GM21515 (cell line): ENCODE data around the gene PFDN5.

Experiments
- ATAC-seq: cut with Tn5 transposase; IDR thresholded peaks from one replicate; pipeline ENCODE4 v1.9.1; 2021; ENCODE audit not compliant: unreplicated experiment

Gene PFDN5

DNA sequence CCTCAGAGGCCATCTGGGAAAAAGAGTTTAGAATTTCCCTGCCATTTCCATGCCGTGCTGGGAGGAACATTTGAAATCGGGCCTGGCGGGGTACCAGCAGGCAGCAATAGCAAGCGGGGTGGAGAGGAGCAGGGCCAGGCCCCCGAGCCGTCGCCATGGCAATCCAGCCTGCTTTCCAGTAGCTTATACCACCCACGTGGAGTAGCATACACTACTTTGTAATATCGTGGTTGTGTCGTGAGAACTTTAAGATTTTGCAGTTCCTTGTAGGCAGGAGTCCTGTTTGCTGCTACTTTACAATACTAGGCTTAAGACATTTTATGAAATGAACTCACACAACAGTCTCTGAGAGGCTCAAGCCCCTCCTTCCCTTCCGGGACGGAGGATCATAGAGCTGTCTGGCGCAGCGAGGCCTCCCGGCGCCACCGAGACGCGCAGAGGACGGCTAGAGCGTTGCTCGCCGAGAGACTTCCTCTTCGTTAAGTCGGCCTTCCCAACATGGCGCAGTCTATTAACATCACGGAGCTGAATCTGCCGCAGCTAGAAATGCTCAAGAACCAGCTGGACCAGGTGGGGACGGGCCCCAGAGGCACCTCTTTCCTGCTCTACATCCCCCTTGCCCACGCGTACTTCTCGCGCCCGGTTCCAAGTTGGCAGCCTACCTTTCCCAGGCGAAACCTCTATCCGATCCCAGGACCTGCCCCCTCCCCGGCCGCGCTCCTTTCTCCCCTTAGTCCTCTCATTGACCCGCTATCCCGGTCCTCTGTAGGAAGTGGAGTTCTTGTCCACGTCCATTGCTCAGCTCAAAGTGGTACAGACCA is at the start of gene PFDN5:
TSS of gene PFDN5 (plus strand) at position 473 of the 821 bp plus-strand sequence. CDS start at position 499, 26 bp downstream.
- peak; percentile 84 for ATAC-seq

DNA sequence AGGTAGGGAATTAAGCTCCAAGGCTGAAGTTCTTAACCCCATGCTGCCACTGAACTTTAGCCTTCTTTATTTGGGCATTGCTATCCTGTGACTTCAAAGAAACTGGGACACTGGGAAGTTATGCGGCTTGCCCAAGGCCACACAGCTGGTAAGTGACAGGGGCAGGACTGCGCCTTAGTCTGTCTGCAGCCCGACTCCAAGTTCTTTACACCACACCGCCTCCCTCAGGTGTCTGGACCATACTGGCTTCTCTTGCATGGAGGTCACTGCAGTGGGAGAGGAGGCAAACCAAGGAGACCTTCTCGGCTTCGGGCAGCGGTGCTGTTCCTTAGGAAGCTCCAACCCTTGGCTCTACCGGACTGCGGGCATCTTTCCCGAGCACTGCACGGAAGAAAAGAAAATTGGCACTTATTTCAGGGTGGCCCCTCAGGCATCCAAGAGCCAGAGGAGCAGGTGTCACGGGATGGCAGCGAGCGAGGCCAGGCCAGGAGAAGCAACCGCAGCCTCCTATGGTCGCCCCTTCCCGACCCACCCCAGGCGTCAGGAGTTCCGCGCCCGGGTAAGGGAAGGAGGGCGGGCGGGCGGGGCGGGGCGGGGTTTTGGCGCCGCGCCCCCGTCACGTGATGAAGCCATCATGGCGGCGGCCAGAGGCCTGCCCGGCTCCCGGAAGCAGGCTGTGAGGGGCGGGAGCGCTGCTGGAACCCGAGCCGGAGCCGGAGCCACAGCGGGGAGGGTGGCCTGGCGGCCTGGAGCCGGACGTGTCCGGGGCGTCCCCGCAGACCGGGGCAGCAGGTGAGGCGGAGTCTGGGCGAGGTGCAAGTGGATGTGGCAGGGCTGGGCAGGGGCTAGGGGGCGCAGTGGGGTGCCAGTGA is 43.6 kb upstream of the PFDN5 start:
- ATAC-seq, result peak; percentile 67

DNA sequence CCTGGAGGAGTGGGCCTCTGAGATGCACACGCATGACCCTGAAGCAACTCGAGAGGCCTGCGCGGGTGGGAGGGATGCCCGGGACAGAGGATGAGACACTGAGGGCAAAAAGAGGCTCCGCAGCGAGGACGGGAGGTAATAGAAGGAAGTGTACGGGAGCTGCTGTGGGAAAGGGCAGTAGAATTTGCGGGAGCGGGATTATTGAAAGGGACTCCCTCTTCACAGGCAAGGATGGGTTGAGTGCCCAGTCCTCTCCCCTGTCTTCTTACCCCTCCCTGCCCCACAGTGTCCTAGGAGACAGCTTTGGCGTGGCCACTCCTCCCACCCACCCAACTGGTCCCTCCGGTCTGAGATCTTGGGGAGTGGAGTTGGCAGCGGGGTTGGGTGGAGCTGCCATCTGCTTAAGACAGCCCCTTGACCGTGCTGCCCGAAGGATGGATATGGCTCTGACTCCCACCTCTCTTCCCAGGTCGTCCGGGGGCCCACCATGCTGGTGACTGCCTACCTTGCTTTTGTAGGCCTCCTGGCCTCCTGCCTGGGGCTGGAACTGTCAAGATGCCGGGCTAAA is 42.9 kb upstream of the PFDN5 start:
- ATAC-seq, result no peak

DNA sequence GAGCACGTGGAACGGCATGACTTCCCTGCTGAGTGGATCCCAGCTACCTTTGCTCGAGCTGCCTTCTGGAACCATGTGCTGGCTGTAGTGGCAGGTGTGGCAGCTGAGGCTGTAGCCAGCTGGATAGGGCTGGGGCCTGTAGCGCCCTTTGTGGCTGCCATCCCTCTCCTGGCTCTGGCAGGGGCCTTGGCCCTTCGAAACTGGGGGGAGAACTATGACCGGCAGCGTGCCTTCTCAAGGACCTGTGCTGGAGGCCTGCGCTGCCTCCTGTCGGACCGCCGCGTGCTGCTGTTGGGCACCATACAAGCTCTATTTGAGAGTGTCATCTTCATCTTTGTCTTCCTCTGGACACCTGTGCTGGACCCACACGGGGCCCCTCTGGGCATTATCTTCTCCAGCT is 42.0 kb upstream of the PFDN5 start:
- ATAC-seq, result no peak

DNA sequence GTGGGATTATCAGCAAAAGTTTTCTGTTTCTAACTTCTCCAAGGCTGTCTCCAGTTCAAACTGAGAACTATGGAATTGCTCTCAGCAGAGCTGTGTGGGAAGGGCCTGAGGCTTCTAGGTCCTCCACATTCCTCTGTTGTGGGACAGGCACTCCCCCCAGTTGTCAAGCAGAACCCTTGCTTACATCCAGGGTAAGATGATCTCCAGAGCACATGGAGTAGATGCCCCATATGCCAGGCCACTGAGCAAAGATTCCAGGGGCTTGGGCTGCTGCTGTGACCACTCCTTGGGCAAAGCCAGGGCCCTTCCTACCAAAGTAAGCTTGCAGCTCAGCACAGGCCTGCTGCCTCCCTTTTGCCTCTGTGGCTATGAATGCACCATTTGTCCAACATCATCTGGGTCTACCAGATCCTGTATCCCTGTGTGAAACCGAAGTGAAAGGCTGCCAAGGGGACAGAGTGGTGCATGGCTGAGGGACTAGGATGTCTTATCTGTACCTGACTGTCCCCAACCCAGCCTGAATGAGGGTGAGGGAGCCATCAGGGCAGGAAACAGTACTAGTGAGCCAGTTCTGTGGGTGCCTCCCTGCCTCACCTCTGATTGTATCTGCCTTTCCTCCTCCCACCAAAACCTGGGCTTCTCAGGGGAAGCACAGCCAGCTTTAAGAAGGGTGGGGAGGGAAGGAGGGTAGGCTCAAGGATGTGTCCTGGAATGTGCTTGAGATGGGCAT is 40.4 kb upstream of the PFDN5 start:
- no peak for ATAC-seq

DNA sequence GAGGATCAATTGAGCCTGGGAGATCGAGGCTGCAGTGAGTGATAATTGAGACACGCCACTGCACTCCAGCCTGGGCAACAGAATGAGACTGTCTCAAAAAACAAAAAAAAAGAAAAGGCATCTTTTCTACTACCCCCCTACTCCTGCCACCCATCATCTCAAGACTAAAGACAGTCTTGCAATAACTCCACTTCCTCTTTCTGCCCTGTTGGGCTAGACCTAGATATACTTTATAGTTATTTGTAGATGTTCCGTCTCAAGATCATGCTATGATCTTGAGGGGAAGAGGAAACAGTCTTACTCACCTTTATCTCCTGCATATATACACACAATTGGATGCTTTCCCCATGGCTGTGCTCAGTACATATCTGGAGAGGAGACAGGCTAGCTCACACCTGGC is 39.3 kb upstream of the PFDN5 start:
- no peak for ATAC-seq

DNA sequence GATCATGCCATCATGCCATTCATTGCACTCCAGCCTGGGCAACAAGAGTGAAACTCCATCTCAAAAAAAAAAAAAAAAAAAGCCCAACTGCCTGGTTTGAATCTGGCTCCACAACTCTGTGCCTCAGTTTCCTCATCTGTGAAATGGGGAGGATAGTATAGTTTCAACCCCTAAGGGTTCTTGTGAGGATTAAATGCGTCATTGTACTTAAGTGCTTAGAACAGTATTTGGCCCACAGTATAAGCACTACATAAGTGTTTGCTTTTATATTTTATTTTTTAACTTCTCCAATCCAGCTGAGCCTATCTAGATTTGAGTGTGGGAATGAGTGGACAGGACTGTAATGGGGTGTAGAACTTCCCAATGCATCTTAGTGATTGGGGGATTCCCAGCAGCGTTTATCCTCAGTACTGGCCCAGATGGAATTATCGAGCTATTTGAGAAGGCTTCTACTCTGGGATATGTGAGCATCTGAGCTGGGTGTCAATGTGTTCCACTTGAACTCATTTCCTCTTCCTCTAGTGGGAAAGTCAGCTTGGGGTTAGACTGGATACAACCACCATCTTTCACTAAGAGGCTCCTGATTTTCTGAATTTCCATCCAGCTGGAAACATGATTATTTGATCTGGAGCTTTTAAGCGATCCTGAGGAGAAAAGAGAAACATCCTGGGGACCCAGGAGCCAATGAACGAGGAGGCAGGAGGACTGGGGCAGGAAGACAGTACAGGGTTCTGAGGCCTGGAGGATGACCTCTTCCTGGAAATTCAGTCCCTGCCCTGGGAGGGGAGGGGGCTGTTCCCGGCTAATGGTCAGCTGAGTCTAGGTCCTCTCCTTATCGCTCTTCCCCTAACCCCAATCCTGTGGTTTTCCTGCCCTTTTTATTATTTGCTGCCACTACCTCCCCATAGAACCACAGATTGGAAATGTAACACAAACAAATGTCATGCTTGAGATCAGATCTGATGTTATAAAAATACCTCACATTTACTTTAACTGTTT is 36.5 kb upstream of the PFDN5 start:
- ATAC-seq, result no peak

DNA sequence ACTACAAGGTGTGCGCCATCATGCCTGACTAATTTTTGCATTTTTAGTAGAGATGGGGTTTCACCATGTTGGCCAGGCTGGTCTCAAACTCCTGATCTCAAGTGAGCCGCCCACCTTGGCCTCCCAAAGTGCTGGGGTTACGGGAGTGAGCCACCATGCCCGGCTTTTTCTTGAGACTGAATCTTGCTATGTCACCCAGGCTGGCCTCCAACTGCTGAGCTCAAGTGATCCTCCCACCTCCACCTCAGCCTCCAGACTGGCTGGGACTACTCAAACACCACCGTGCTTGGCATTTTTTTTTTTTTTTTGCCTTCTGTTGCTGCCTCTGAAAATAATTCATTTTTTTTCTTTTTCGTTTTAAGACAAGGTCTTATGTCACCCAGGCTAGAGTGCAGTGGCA is 35.5 kb upstream of the PFDN5 start:
- no peak for ATAC-seq

DNA sequence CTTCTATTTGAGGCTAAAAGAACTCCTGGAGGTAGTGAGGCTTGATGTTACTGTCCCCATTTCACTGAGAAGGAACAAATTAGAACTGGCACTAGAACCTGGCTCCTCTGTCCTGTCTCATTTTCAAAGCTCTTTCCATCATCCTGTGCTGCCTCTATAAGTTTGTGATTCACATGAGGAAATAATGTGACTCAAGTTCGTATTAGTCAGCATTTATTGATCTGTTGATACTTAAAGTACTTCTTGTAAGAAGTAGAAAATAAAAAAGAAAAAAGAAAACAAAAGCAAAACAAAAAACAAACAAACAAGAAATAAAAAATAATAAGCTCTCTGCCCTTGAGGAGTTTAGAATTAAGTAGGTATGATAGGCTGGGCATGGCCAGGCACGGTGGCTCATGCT is 29.6 kb upstream of the PFDN5 start:
- ATAC-seq, result no peak

DNA sequence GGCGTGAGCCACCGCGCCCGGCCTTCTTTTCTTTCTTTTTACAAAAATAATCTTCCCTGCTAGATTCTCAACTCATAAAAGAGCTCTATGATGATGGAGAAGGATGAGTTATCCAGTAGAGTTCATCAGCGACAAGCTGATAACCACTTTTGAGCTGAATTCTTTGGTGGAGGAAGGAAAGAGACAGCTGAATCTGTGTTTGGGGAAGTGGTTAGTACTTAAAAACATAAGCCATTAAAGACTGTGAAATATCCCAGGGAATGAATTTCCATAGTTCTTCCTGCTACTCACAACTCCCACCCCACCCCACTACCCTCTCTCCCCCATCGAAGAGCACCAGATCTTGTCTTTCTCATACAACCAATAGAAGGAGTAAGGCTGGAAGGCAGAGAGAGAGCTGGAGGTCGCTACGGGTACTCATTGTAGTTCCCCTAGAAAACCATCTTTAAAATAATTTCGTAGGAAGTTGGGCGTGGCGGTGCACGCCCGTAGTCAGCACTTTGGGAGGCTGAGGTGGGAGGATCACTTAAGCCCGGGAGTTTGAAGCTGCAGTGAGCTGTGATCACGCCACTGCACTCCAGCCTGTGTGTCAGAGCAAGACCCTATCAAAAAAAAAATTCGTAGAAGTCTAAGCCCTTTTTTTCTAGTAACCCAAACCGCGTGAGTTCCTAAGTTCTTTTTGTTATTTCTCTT is 27.9 kb upstream of the PFDN5 start:
- ATAC-seq, result peak; percentile 3

DNA sequence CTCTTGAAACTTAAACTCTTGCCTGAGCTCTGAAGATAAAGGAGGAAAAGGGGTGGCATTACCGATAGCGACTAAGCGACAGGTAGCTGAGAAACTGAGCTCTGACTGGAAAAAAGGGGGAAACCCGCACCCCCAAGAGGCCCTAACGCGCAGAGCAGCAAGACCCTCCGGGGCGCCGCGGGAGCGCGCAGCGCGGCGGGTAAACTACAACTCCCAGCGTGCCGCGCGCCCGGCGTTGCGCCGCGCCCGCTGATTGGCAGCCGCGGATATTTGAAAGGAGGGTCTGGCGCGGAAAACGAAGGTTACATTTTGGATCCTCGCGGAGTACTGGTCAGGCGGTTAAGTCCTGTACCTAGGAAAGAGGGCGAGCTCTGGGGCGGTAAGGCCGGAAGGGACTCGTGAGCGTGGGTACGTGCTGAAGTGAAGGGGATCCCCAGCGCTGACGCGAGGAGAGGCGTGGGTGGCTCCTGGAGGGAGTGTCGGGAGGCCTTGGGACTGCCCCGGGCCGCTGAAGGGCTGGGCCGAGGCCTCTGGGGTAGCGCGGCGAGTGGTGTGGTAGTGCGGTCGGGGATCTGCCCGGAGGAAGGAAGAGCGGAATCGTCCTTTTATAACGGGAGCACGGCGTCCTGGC is 27.2 kb upstream of the PFDN5 start, which contains the start of gene ESPL1:
TSS of gene ESPL1 (plus strand) at position 301 of the 631 bp plus-strand sequence. CDS start 468 bp downstream, outside the sequence.
- ATAC-seq, result peak; percentile 83

DNA sequence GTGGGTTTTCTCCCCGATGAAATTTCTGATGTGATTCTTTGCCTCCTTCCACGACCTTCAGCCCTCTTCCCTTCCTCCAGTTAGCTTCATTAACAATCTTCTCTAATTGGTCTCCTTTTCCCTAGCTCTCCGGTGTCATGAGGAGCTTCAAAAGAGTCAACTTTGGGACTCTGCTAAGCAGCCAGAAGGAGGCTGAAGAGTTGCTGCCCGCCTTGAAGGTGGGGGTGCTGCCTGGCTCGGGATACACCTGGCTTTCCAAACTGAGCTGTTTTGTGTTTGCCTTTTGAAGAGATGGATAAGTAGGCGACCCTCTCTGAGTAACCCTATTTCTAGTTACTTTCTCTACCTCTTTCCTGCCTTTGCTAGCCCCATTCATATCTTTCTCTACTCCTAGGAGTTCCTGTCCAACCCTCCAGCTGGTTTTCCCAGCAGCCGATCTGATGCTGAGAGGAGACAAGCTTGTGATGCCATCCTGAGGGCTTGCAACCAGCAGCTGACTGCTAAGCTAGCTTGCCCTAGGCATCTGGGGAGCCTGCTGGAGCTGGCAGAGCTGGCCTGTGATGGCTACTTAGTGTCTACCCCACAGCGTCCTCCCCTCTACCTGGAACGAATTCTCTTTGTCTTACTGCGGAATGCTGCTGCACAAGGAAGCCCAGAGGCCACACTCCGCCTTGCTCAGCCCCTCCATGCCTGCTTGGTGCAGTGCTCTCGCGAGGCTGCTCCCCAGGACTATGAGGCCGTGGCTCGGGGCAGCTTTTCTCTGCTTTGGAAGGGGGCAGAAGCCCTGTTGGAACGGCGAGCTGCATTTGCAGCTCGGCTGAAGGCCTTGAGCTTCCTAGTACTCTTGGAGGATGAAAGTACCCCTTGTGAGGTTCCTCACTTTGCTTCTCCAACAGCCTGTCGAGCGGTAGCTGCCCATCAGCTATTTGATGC is 26.4 kb upstream of the PFDN5 start:
- no peak for ATAC-seq

DNA sequence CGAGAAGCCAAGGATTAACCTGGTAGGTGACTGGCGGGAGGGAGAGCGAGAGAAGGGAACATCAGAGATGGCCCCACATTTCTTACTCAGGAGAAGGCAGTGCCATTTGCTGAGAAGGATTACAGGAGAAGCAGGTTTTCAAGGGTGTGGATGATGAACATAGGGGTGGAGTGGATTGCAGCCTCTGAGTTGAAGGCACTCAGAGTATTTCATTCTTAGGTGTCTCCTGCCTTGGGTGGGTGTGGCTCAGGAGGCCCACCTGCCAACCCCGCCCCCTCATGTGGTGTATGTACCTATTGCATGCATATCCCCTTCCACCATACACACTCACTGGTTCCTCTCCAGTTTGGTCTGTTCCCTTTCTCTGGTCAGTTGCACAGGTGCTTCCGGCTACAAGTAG is 20.9 kb upstream of the PFDN5 start:
- no peak for ATAC-seq

DNA sequence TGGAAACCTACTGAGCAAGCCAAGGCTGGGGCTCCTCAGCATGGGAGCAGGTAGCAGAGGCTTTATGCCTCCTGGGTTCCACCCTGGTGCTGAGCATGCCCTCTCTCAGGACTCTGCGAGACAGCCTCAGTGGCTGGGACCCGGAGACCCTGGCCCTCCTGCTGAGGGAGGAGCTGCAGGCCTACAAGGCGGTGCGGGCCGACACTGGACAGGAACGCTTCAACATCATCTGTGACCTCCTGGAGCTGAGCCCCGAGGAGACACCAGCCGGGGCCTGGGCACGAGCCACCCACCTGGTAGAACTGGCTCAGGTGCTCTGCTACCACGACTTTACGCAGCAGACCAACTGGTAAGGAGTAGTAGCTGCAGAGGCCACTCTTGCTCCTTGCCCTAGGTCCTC is 18.8 kb upstream of the PFDN5 start:
- no peak for ATAC-seq

DNA sequence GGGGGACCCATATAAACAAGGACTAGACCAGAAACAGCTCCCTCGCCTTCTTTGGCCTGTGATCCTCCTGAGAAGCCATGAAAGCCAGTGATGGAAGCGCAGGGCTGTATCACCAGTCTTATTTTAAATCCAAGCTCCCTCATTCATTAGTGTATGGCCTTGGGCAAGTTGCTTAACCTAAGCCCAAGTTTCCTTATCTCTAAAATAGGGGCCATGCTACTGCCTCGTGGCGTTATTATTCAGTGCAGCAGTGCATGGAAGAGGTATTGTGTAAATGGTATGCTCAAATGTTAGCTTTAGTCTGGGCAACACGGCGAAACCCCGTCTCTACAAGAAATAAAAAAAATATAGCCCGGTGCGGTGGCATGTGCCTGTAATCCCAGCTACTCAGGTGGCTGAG is 17.4 kb upstream of the PFDN5 start:
- ATAC-seq, result no peak

DNA sequence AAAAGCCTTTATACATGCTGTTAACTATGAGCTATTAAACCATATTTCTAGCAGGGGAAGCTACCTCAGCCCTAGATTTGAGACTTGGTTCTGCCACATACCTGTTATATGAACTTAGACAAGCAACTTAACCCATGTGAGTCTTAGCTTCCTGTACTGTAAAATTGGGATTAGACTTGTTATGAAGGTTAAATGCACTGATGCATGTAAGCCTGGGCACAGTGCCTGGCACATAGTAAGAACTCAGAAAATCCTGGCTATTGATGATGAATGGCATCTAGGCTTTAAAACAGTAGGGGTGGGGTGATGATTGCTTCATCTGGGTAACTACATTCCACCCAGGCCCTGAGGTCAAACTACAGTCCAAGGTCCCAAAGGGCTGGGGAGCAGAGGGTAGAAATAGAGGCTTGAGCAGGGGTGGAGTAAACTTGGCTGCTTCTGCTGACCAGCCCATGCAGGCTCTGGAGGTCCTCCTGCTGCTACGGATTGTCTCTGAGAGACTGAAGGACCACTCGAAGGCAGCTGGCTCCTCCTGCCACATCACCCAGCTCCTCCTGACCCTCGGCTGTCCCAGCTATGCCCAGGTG is 16.0 kb upstream of the PFDN5 start:
- ATAC-seq, result no peak

DNA sequence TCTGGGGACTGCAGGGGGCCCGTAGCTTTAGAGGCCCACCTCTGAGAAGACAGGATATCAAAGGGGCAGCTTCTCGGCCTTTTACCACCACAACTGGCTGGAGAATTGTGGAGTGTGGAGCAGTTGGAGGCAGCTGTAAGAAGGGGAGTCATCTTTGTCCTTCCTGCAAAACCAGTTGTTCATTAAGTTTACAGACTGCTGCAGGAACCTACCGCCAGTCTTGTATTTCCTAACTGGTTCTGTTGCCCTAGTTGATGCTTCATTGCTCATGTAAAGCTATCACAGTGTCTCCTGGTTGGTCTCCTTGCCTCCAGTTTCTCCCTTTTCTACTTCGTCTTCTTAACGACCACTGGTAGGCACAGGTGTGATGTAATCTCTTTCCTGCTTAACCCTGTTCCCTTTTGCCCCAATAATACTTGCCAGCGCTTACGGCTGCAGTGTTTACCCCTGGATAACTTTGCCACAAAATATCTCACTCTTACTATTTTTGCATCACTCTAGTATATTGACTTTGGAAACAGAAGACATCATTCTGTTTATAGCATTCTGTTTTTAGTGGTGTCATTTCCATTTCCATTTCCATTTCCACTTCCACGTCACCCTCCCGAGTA is 15.3 kb upstream of the PFDN5 start:
- no peak for ATAC-seq
